MCF 10A (cell line): ENCODE measurements around the gene MISP. TPM values are rescaled to one million over a fixed set of nuclear protein-coding genes. Genes with fewer than 3 reads are reported as not detected.

Source experiments
- BruUV-seq: library from RNA; stranded (reverse); fragments of 400-500 nt; replicated peaks from 2 replicates; lab custom pipeline; 2021; lab: Mats Ljungman, UMichigan
- CTCF ChIA-PET: fragments of 300-600 bp; sonication (Branson Sonifier 250); formaldehyde crosslinking; extraction: SDS; loops from one replicate; lab custom pipeline; 2021; ENCODE audit warnings: antibody characterized with exemption, inconsistent platforms; lab: Yijun Ruan, JAX
- POLR2A ChIA-PET: fragments of 300-600, 350-650 bp; sonication (Branson Sonifier 250); formaldehyde crosslinking; extraction: SDS; loops from one replicate; lab custom pipeline; 2020; ENCODE audit warnings: antibody characterized with exemption, inconsistent platforms; lab: Yijun Ruan, JAX
- DNase-seq: peaks from one replicate; pipeline ENCODE4 v3.0.0-alpha.2; 2018; ENCODE audit not compliant: unreplicated experiment
- H3K27ac Mint-ChIP-seq: one replicate; pipeline ENCODE4 v1.8.0; 2022; ENCODE audit warnings: mild to moderate bottlenecking, low read depth, mixed read lengths; ENCODE audit not compliant: unreplicated experiment
- H3K27me3 Mint-ChIP-seq: one replicate; pipeline ENCODE4 v1.8.0; 2022; ENCODE audit warnings: mixed read lengths; ENCODE audit not compliant: insufficient read depth, unreplicated experiment
- H3K36me3 Mint-ChIP-seq: one replicate; pipeline ENCODE4 v1.8.0; 2022; ENCODE audit warnings: mild to moderate bottlenecking, moderate library complexity, mixed read lengths; ENCODE audit not compliant: insufficient read depth, unreplicated experiment
- H3K4me1 Mint-ChIP-seq: one replicate; pipeline ENCODE4 v1.8.0; 2022; ENCODE audit warnings: mixed read lengths; ENCODE audit not compliant: insufficient read depth, unreplicated experiment
- H3K4me3 Mint-ChIP-seq: one replicate; pipeline ENCODE4 v1.8.0; 2022; ENCODE audit warnings: mild to moderate bottlenecking, moderate library complexity, mixed read lengths; ENCODE audit not compliant: unreplicated experiment
- H3K9me3 Mint-ChIP-seq: one replicate; pipeline ENCODE4 v1.8.0; 2022; ENCODE audit warnings: mixed read lengths; ENCODE audit not compliant: unreplicated experiment
- CTCF ChIP-seq: fragments of 200-600 bp; IDR thresholded peaks from one replicate; pipeline ENCODE4 v1.8.0; 2022; ENCODE audit warnings: antibody characterized with exemption, mild to moderate bottlenecking; ENCODE audit not compliant: unreplicated experiment
- intact Hi-C: fragments of 100-400 bp; cut with micrococcal nuclease; formaldehyde crosslinking; loops from 2 replicates; pipeline ENCODE4 v1.14.1; 2022
- total RNA-seq: library from RNA; stranded (reverse); gene quantifications from 2 replicates; pipeline ENCODE4 v1.2.3, GENCODE V29; 2022

The MISP gene
- total RNA-seq, 1 experiment from 2014 or later, result 33.7 TPM

GRCh38 chr19:791007-791566 lies 40.2 kb downstream of the MISP start:
- Mint-ChIP-seq H3K27me3 (no peaks in the 10 kb centered on the region), H3K36me3 (no peaks in the 10 kb centered on the region), H3K27ac (no peak overlapping the region), H3K4me1 (peaks cover 12% of the 10 kb centered on the region), H3K9me3 (no peaks in the 10 kb centered on the region), H3K4me3 (no peak overlapping the region)
- intact Hi-C loops, result no loop called here
- TF ChIP-seq CTCF, result no peak
- ChIA-PET POLR2A (interaction anchor here (1.2 kb wide), 1 partner anchor 8 kb away, joined by 3 read pairs; no protein-coding TSS in a partner anchor), CTCF (interaction anchor here (0.6 kb wide), 1 partner anchor 191 kb away, joined by 3 read pairs; no protein-coding TSS in a partner anchor)
- DNase-seq, result no peak
- no TSS peak for BruUV-seq

- no peaks in the 10 kb centered on the region for H3K36me3 Mint-ChIP-seq
- ChIA-PET CTCF (interaction anchor here (0.5 to 0.6 kb wide), 5 partner anchors 16 to 171 kb away, joined by 3 read pairs; no protein-coding TSS in a partner anchor), POLR2A (interaction anchor here (1.2 kb wide), 1 partner anchor 8 kb away, joined by 3 read pairs; no protein-coding TSS in a partner anchor)
- no peaks in the 10 kb centered on the region for H3K27me3 Mint-ChIP-seq
- intact Hi-C loops, result no loop called here
- no TSS peak for BruUV-seq
- DNase-seq, result no peak
- H3K4me1 Mint-ChIP-seq, result peaks cover 12% of the 10 kb centered on the region
- H3K27ac Mint-ChIP-seq, result no peak overlapping the region
- H3K4me3 Mint-ChIP-seq, result no peak overlapping the region
- H3K9me3 Mint-ChIP-seq, result no peaks in the 10 kb centered on the region
- no peak for TF ChIP-seq CTCF
These were observed 40.8 kb downstream of the MISP start for GRCh38 chr19:791567-792305.

- intact Hi-C loops, result no loop called here
These were observed 41.5 kb downstream of the MISP start for GRCh38 chr19:792306-792885.

More at GRCh38 chr19:792306-792885, 41.5 kb downstream of the MISP start:
- Mint-ChIP-seq H3K27ac (no peak overlapping the region), H3K4me3 (no peak overlapping the region), H3K36me3 (no peaks in the 10 kb centered on the region), H3K4me1 (peaks cover 12% of the 10 kb centered on the region), H3K27me3 (no peaks in the 10 kb centered on the region), H3K9me3 (no peaks in the 10 kb centered on the region)
- POLR2A ChIA-PET, result no interaction called here
- DNase-seq, result no peak
- no peak for TF ChIP-seq CTCF
- CTCF ChIA-PET, result interaction anchor here (0.5 to 0.6 kb wide), 4 partner anchors 16 to 170 kb away, joined by 3 read pairs; no protein-coding TSS in a partner anchor
- no TSS peak for BruUV-seq
